ENCODE data around the gene PTPRN2. TPM values are rescaled to one million over a fixed set of nuclear protein-coding genes. Genes with fewer than 3 reads are reported as not detected.

PTPRN2 gene
- total and polyA plus RNA-seq, 2 donors (not counting 3 experiments of a cell fraction or from before 2014, with no cell fraction given) = 0.62 to 0.88 TPM

- DNase-seq (ENCODE audit: low read depth, low spot score) = no peak
- Histone ChIP-seq H3K9me1 (replicated peaks; ENCODE audit: control insufficient read depth, extremely low read depth, insufficient read depth, low read length) (no peaks in the 10 kb centered on the region), H3K9ac (replicated peaks; ENCODE audit: extremely low read depth, insufficient read depth, low read length) (no peak overlapping the region), H3K79me2 (ENCODE audit: control insufficient read depth, insufficient read depth, low read length) (no peaks in the 10 kb centered on the region), H3K4me3 (replicated peaks in 1 of 3; ENCODE audit: insufficient read depth in 1 of 3, low read depth in 1 of 3, low read length in 3 of 3) (no peak overlapping the region), H4K20me1 (replicated peaks; ENCODE audit: control insufficient read depth, extremely low read depth, insufficient read depth, low read length) (no peaks in the 10 kb centered on the region), H3K27me3 (ENCODE audit: control insufficient read depth in 2 of 2, insufficient read depth in 2 of 2, low read length in 2 of 2) (no peaks in the 10 kb centered on the region), H3K4me1 (ENCODE audit: control insufficient read depth, extremely low read depth, insufficient read depth, low read length) (no peaks in the 10 kb centered on the region), H3K4me2 (ENCODE audit: insufficient read depth, low read length) (no peak overlapping the region), H2AFZ (ENCODE audit: low read depth, low read length) (no peak overlapping the region), H3K36me3 (ENCODE audit: control insufficient read depth in 2 of 2, extremely low read depth in 1 of 2, insufficient read depth in 2 of 2, low read length in 2 of 2) (no peaks in the 10 kb centered on the region), H3K27ac (ENCODE audit: insufficient read depth, low read depth, low read length) (no peak overlapping the region), H3K9me3 (replicated peaks; ENCODE audit: control insufficient read depth, insufficient read depth, low read length) (no peaks in the 10 kb centered on the region)
- intact Hi-C loops (cut with micrococcal nuclease) (loop anchor here (5.0 kb wide), 1 partner anchor 376 kb away; no protein-coding TSS in a partner anchor), dilution Hi-C loops (cut with MboI; ENCODE audit: extremely low pct_ligation_motif_present, low sequenced_read_pairs) (no loop called here)
- BruUV-seq (replicated peaks) = no TSS peak
- FAIRE-seq = no peak
- ChIA-PET POLR2A (no interaction called here), CTCF (no interaction called here)
- TF ChIP-seq CTCF (IDR thresholded peaks at IDR 0.05; ENCODE audit: extremely low read depth in 1 of 2, insufficient read depth in 1 of 2, low read depth in 1 of 2, low read length in 2 of 2) (no peak), POLR2AphosphoS5 (IDR thresholded peaks at IDR 0.05; ENCODE audit: insufficient read depth, low read depth, low read length) (no peak), EZH2 (IDR thresholded peaks at IDR 0.05; ENCODE audit: borderline replicate concordance, low read depth, low read length, severe bottlenecking) (no peak), FOS (IDR thresholded peaks at IDR 0.05; ENCODE audit: borderline replicate concordance, insufficient read depth, low read length) (no peak), MAX (IDR thresholded peaks at IDR 0.05; ENCODE audit: insufficient read depth, insufficient read length) (no peak), JUN (IDR thresholded peaks at IDR 0.05; ENCODE audit: borderline replicate concordance, insufficient read depth, insufficient read length, low read depth) (no peak), GATA2 (IDR thresholded peaks at IDR 0.05; ENCODE audit: insufficient read depth, insufficient read length, low read depth, low read length) (no peak), MYC (IDR thresholded peaks at IDR 0.05; ENCODE audit: low read depth, low read length) (no peak), POLR2A (IDR thresholded peaks at IDR 0.05; ENCODE audit: low read depth, low read length) (no peak)
Observed at GRCh38 chr7:158596309-158596708, 8.7 kb upstream of the PTPRN2 start.

Data from endothelial cell of umbilical vein (primary cell).